NCI-H1105 (cell line): ENCODE measurements around the gene DPYSL5.
"Not testable (repeated sequence)": the region's sequence is repeated elsewhere in the genome, so short reads cannot be mapped to it uniquely, and the experiment has no call there.

Source experiments
- DNase-seq: peaks from one replicate; lab custom pipeline; 2025; lab: John Stamatoyannopoulos, UW

DPYSL5 gene, protein sequence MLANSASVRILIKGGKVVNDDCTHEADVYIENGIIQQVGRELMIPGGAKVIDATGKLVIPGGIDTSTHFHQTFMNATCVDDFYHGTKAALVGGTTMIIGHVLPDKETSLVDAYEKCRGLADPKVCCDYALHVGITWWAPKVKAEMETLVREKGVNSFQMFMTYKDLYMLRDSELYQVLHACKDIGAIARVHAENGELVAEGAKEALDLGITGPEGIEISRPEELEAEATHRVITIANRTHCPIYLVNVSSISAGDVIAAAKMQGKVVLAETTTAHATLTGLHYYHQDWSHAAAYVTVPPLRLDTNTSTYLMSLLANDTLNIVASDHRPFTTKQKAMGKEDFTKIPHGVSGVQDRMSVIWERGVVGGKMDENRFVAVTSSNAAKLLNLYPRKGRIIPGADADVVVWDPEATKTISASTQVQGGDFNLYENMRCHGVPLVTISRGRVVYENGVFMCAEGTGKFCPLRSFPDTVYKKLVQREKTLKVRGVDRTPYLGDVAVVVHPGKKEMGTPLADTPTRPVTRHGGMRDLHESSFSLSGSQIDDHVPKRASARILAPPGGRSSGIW

DNA sequence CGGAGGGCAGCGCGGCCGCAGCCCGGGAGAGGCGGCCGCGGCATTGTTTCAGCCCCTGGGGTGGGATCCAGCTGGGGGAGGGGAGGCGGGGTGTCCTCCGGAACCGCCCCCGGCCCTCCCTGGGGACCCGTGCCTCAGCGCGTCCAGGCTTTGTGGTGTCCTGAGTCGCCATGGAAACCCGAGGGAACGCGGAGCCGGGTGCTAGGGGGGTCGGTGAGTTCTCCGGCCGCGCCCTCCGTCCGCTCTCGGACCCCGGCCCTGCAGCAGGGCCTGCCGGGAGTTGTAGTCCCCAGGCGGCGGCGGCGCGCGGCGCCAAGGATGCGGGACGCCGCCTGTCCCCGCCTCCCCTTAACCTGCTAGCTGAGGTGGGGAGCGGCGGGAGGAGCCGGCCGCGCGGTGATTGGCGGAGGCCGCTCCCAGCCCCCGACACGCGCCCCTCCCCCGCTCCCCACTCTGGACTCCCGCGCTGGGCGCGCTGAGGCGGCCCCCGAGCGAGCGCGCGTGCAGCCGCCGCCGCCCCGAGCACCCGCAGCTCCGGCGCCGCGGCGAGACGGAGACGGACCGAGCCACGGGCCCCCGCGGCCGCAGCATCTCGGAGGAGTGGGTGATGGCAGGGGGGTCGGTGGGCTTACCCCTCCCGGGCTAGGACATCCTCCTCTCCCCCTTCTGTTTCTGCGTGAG is at the start of gene DPYSL5:
DPYSL5 (plus strand) TSS at position 478 of the 681 bp plus-strand sequence. CDS start 50,368 bp downstream, outside the sequence.
- DNase-seq = peak; percentile 70

DNA sequence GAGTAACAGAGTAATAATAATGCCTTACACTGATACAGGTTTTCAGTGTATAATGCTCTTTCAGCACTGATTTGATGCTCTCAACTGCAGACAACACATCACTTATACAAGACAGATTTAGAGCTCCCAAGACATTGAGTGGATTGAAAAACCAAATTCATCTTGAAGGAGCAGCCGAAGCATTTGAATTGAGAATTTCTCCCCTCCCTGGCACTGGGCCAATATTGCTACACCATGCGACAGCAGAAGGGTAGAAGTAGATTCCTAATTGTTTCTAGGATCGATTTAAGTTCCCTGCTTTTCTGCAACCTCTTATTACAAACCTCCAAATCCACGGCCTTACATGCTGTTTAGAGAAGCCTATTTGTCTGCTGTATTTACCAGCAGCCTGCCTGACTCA is 46.6 kb upstream of the DPYSL5 start:
- no peak for DNase-seq

DNA sequence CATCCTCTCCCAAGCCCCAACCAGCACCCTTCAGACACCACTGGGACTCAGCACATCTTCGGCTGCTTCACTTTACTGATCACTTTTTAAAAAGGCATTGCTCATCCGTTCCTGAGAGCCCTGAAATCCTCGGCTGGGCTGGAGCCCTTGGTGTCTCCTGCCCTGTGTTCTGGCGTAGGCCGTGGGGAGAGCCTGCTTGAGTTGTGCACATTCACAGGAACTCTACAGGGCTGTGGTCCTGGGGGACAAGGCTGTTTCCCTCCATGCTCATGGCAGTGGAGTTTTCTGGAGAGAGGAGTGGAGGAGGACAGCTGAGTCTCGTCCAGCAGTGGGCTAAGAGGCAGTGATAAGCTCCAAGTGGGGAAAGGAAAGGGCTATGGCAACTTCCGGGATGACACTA is 46.1 kb upstream of the DPYSL5 start:
- no peak for DNase-seq

DNA sequence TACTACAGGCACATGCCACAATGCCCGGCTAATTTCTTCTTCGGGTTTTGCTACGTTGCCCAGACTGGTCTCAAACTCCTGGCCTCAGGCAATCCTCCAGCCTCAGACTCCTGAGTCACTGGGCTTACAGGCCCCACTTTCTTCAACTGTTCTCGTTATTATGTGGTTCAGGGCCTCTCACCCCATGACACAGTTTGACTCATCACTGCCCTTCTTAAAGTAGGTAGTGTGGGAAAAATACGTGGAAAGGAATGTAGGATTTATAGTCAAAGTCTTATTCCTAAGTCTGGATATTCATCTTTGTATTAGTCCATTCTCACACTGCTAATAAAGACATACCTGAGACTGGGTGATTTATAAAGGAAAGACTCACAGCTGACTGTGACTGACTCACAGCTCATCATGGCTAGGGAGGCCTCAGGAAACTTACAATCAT is 42.7 kb upstream of the DPYSL5 start:
- no peak for DNase-seq

DNA sequence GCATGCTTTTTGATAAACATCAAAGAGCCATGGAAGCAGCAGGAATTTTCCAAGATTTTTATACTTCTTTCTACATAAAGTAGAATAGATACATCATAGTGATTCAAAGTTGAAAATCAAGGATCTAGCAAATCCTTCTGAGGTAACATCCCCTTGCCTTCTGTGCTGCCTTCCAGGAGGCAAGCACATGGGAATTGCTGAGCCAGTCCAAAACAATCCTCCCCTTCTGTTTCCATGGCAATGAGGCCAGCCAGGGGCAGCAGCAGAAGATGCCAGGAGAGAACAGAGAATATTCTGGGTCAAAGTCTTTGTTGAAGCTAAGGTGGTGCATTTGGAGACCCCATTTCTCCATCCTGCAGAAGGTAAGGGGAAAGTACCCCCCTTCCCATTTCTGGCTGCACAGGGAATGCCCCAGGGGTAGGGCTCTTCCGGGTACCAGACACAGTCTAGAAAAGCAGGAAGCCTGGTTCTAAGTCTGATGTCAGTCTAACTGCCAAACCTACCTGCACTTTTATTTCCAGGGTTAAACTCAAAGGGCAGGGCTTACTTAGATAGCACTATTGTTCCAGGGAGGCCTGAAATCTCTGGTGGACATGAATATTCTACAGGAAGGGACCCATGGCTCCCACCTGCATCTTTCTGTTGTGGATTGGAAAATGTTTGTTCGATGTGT is 40.0 kb upstream of the DPYSL5 start:
- DNase-seq = no peak

DNA sequence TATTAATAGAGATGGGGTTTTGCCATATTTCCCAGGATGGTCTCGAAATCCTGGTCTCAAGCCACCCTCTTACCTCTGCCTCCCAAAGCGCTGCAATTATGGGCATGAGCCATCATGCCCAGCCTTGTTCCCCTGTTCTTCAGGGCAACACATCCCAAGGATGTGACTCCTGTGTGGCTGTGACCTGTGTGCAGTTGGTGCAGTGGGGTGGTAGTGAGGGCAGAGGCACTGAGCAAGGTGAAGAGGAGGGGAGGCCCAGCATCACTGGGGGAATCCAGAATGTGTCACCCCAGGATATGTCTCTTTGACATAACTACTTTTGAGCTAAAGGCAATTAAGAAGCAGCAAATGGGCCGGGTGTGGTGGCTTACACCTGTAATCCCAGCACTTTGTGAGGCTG is 38.7 kb upstream of the DPYSL5 start:
- no peak for DNase-seq

DNA sequence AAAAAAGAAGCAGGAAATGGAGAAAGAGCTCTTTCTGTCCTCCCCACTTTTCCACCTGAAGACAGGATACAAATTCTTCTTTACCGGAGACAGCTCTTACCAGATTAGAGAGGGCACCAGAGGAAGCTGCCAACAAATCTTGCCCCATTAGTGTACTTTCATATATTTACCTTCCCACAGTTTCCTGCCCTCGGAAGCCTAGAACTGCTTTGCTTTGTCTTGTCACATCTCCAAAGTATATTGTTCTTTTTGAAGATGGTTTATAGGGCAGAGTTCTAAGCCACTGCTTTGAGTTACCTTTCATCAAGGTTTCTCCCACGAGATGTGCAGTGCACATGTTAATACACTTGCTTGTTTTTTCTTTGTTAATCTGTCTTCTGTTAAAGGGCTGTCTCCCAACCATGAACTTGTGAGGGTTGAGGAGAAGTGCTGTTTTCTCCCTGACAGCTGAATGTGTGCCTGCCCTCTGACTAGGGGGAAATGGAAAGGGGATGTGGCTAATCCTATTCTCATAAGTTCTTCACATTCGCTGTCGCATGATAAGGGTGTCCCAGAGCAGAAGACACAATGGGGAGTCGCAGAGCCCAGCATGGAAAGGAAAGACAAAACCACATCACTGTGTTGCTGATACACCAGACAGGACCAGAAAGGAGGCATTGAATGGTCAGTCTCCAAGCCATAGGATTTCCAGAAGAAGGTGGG is 37.9 kb upstream of the DPYSL5 start:
- no peak for DNase-seq

DNA sequence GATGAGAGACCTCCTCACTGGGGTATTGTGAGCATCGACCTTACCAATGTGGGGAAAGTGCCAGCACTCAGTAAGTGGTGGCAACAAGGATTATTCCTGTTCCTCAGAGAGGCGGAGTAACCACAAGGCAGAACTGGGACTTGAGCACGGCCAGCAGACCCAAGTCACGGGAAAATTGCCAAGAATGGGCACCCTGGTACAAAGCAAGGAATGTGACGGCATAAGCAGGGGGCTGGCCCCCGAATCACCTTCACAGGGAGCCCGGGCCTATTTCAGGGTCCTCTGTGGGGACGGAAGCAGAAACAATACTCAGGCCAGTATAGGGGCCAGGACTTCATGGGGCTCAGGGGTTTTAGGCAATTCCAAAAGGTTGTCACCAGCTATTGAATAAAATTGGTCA is 36.7 kb upstream of the DPYSL5 start:
- no peak for DNase-seq

DNA sequence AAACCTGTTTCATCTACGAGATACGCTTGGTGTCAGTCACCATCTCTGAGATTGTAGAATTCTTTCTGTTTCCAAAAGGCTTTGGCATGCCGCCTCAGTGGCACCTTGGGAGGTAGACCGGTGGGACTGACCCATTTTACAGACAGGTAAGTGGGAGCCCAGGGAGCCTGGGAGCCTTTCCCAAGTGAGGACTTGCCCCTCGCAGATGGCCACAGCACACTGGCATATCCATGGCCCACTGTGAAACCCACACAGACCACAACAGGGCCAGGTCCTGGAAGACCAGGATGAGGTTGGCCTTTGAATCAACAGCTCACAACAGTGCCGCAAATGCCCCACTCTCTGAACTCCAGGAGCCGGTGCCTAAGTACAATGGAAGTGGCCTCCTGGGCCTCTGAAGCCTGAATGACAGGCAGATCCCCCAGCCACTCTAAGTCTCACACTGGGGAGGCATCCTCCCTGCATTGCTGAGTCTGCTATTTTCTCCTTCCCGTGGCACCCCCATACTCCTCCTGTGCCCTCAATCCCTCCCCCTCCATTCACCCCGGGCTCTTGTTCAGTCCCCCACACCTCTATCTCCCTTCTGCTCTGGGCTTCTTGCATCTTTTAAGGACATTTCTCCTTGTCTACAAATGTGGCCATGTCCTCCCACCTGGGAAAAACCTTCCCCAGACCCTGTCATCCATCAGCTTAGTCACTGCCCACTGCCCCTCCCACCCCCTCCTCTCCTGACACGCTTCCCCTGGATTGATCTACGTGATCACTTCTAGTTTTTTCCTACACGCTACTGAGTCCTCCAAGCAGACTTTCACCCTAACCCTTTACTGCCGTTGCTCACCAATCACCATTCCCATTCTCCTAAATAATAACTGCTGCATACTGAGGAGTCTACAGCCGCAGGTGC is 35.9 kb upstream of the DPYSL5 start:
- no peak for DNase-seq

DNA sequence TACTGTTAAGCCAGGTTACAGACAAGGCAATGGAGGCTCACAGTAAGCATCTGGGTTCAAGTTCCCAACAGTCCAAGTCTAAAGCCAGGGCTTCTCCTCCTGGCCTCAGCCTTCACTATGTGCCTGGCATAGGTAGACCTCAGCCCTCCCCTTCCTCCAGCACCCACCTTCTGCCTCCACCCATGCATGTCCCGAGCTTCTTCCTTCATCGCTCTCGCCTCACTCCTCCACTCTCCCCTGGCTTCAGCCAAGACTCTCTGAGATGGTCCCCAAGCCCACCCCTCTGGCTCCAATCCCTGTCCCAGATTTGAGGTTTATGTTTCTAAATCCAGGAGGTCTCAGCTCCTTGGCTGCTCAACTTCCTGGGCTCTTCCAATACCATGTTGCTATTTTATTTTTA is 35.2 kb upstream of the DPYSL5 start:
- DNase-seq = no peak

DNA sequence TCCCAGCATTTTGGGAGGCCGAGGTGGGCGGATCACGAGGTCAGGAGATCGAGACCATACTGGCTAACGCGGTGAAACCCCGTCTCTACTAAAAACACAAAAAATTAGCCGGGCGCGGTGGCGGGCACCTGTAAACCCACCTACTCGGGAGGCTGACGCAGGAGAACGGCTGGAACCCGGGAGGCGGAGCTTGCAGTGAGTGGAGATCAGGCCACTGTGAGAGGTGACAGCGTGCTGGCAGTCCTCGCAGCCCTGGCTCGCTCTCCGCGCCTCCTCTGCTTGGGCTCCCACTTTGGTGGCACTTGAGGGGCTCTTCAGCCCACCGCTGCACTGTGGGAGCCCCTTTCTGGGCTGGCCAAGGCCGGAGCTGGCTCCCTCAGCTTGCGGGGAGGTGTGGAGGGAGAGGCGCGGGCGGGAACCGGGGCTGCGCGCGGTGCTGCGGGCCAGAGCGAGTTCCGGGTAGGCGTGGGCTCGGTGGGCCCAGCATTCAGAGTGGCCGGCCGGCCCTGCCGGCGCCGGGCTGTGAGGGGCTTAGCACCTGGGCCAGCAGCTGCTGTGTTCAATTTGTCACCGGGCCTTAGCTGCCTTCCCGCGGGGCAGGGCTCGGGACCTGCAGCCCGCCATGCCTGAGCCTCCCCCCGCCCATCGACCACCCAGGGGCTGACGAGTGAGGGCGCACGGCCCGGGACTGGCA is 33.7 kb upstream of the DPYSL5 start:
- DNase-seq = not testable (repeated sequence)

DNA sequence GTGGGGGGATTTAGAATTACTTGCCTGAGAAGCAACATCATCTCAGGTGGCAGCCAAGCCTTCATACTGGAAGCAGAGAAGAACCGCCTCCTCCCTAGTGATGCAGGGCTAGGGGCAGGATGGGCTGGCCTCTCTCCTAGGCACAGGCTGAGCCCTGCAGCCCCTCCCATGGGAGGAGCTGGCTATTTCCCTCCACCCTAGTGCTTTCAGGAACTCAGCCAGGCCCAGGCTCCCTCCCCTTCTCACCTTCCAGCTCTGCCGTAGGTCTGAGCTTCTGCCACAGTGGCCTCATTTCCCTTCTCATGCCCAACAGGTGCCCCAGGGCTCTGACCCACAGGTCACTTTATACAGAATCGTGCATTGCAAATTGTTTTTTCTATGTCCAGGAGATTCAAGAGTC is 31.0 kb upstream of the DPYSL5 start:
- DNase-seq = no peak

DNA sequence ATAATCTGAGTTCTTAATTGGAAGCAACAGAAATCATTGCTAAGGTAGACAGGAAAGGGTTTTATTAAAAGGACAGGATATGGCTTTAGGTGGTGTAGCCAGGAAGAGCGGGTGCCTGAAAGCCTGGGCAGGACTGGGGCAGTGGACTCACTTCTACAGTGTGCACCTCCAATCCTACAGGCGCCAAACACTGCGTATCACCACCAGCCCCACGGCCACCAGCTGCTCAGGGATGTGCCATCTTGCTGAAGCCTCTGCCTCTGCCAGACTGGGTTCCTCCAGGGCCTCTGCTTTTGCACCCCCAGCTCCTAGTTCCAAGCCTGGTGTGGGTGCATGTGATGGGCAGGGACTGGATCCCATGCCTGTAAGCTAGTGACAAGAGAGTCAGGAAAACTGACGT is 29.7 kb upstream of the DPYSL5 start:
- DNase-seq = no peak

DNA sequence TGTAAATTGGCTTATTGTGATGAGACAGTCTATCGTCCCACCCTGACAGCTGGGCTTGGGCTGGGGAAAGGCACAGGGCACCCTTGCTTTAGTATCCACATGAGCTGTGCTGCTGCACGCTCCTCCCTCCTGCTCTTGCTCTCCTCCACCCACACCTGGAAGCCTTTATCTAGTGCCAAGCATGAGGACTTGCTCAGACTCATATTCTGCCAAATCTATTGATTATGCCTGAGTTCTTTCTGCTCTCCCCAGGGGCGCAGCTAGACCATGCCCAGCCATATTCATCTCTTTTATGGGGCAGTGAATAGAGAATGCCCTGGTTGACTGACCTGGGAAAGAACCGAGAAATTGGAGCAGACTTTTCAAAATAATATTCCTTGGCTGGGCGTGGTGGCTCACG is 29.0 kb upstream of the DPYSL5 start:
- no peak for DNase-seq

DNA sequence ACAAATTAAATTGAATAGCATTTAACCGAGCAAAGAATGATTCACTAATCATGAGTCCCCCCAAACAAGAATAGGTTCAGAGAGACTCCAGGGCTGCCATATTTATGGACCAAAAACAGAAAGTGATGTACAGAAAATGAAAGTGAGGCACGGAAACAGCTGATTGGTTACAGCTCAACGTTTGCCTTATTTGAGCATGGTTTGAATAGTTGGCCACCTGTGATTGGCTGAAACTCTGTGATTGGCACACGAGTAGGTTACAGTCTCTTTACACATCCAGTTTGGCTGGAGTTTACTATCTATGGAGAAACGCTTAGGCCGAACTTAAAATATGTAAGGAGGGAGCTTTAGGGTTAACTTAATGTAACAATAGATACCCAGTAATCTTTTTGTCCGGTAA is 27.0 kb upstream of the DPYSL5 start:
- DNase-seq = no peak

DNA sequence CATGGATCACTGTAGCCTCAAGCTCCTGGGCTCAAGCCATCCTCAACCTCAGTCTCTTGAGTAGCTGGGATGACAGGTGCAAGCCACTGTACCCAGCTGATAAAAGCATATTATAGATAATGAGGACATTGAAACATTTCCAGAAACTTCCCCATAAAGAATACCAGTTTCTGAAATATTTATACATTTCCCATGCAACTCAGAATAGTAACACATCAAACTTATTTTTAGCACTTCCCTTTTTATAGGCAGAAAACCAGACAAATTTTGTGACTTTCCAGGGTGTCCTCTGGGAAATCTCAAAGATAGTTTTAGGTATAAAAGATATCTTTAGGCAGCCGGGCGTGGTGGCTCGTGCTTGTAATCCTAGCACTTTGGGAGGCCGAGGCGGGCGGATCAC is 25.1 kb upstream of the DPYSL5 start:
- no peak for DNase-seq

DNA sequence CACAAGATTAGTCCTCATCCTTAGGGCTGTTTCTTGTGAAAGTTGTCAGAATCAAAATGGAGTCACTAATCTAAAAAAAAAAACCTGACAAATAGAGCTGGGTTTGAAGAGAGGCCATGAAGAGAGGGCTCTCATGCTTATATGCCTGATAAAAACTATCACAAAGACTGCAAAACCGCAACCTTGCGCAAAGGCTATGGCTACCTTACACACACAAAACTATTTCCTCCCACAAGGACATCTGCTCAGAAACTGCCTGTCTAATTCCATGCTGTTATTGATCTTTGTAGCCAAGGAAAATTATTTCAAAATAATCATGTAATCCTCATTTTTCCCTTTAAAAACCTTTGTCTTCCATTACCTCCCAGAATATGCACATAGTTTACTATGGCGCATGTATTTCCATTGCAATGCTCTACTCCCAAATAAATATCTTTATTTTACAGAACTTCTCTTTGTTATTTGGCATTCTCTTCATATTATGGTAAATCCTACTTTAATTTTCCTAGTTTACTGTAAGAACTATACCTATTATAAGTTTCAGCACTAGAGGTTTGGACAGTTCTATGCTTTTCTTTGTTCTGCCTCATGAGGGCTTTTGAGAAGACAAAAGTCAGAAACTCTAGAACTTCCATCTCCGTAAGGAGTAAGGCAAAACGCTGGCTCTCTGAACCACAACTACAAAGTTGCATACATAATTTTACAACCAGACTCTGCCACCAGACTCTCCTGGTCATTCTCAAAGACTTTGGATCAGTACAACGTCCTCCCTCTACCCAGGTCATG is 9.6 kb upstream of the DPYSL5 start:
- DNase-seq = no peak

DNA sequence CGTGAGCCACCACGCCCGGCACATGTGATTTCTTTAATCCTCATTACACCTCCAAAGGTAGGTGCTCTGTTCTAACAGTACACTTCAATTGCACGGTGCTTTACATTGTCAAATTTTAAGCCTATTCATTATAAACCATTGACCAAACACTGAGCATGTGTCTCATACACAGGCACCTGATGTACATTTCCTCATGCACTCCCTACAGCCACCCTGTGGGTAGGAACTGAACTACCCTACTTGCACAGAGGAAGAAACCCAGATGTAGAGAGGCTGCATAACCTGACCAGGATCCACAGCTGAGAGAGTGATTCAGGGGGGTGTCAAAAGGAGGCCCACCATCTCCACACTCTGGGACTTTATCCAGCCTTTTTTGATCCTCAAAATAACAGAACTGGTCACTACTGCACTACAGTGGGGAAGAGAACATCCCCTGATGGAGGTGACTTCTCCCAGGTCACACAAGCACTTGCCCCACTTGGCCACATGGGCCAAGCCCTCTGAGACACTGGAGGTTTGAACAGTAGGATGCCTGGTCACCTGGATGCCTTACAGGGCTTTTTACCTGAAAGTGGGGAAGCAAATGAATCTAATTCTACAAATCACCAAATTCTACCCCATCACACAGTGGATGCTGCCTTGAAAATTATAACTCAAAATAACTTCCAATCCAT is 6.9 kb upstream of the DPYSL5 start:
- DNase-seq = no peak

DNA sequence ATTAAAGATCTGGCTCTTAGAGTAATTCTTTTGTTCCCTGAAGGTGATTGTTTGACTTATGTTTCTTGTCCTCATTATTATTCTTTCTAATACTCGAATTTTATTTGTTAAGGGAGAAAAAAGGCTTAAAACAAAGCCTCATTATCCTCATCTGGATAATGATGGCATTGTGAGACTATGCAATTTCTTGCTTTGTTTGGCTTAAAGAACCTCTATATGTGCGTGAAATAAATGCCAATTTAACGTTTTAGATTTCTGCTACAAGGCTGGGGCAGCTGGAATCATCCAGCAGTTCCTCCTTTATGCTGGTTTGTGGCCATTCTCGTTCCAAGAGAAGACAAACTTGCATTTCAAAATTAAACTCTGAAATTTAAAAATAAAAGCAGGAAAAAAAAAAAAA is 4.9 kb upstream of the DPYSL5 start:
- no peak for DNase-seq
